Activated naive CD8-positive, alpha-beta T cell treated with anti-CD3 and anti-CD28 coated beads for 36 hours (primary cell): Measurements from ENCODE around the gene ARID1B. TPM values are rescaled to one million over a fixed set of nuclear protein-coding genes. Genes with fewer than 3 reads are reported as not detected.

ENCODE experiments used
- DNase-seq: peaks from one replicate; pipeline ENCODE4 v3.0.0; 2021
- H3K27ac Mint-ChIP-seq: one replicate; pipeline ENCODE4 v1.8.0; 2022; ENCODE audit warnings: mild to moderate bottlenecking, moderate library complexity, mixed read lengths
- H3K27me3 Mint-ChIP-seq: one replicate; pipeline ENCODE4 v1.8.0; 2022; ENCODE audit warnings: mild to moderate bottlenecking, mixed read lengths
- H3K36me3 Mint-ChIP-seq: one replicate; pipeline ENCODE4 v1.8.0; 2021; ENCODE audit warnings: mild to moderate bottlenecking, mixed read lengths
- H3K4me1 Mint-ChIP-seq: one replicate; pipeline ENCODE4 v1.8.0; 2021; ENCODE audit warnings: mixed read lengths
- H3K4me3 Mint-ChIP-seq: one replicate; pipeline ENCODE4 v1.8.0; 2022; ENCODE audit warnings: mild to moderate bottlenecking, moderate library complexity, mixed read lengths
- H3K9me3 Mint-ChIP-seq: one replicate; pipeline ENCODE4 v1.8.0; 2022; ENCODE audit warnings: mixed read lengths
- total RNA-seq, 2 experiments: library from RNA; stranded (reverse); gene quantifications; one replicate each; pipeline ENCODE4 v1.2.3, GENCODE V29; 2021

ARID1B gene
- total RNA-seq, 2 experiments from 2014 or later = 40.6 to 41.5 TPM

- Mint-ChIP-seq H3K27me3 (no peaks in the 10 kb centered on the region), H3K4me3 (no peak overlapping the region), H3K36me3 (peaks cover 4% of the 10 kb centered on the region), H3K27ac (no peak overlapping the region), H3K4me1 (peaks cover 51% of the 10 kb centered on the region), H3K9me3 (no peaks in the 10 kb centered on the region)
- DNase-seq = no peak
Observed at GRCh38 chr6:156955494-156956183, 178.5 kb downstream of the ARID1B start.

- Mint-ChIP-seq H3K4me1 (peaks cover 51% of the 10 kb centered on the region), H3K4me3 (no peak overlapping the region), H3K27me3 (no peaks in the 10 kb centered on the region), H3K9me3 (no peaks in the 10 kb centered on the region), H3K36me3 (peaks cover 4% of the 10 kb centered on the region), H3K27ac (no peak overlapping the region)
- no peak for DNase-seq
Observed at GRCh38 chr6:156956286-156956685, 179.1 kb downstream of the ARID1B start.

- Mint-ChIP-seq H3K27ac (peak overlapping the region; percentile 20), H3K27me3 (no peaks in the 10 kb centered on the region), H3K4me3 (no peak overlapping the region), H3K4me1 (peaks cover 44% of the 10 kb centered on the region), H3K9me3 (no peaks in the 10 kb centered on the region), H3K36me3 (peaks cover 9% of the 10 kb centered on the region)
- DNase-seq = no peak
Observed at GRCh38 chr6:156957931-156958547, 180.9 kb downstream of the ARID1B start.

GRCh38 chr6:156960525-156960924 is 183.3 kb downstream of the ARID1B start:
- Mint-ChIP-seq H3K36me3 (peaks cover 10% of the 10 kb centered on the region), H3K4me1 (peaks cover 41% of the 10 kb centered on the region), H3K4me3 (no peak overlapping the region), H3K27ac (no peak overlapping the region), H3K9me3 (no peaks in the 10 kb centered on the region), H3K27me3 (no peaks in the 10 kb centered on the region)
- DNase-seq = no peak

GRCh38 chr6:156961282-156961892 is 184.2 kb downstream of the ARID1B start:
- Mint-ChIP-seq H3K4me1 (peaks cover 39% of the 10 kb centered on the region), H3K27me3 (no peaks in the 10 kb centered on the region), H3K27ac (no peak overlapping the region), H3K9me3 (no peaks in the 10 kb centered on the region), H3K4me3 (no peak overlapping the region), H3K36me3 (peaks cover 10% of the 10 kb centered on the region)
- DNase-seq = no peak

GRCh38 chr6:156963712-156964700 is 186.8 kb downstream of the ARID1B start:
- DNase-seq = peak; percentile 22
- Mint-ChIP-seq H3K27me3 (no peaks in the 10 kb centered on the region), H3K4me3 (no peak overlapping the region), H3K36me3 (peaks cover 7% of the 10 kb centered on the region), H3K9me3 (no peaks in the 10 kb centered on the region), H3K27ac (no peak overlapping the region), H3K4me1 (peaks cover 34% of the 10 kb centered on the region)

GRCh38 chr6:156967852-156968251 is 190.7 kb downstream of the ARID1B start:
- DNase-seq = no peak
- no peaks in the 10 kb centered on the region for H3K9me3 Mint-ChIP-seq
- no peaks in the 10 kb centered on the region for H3K27me3 Mint-ChIP-seq
- no peak overlapping the region for H3K4me3 Mint-ChIP-seq
- peaks cover 55% of the 10 kb centered on the region for H3K4me1 Mint-ChIP-seq
- H3K36me3 Mint-ChIP-seq = peaks cover 4% of the 10 kb centered on the region
- no peak overlapping the region for H3K27ac Mint-ChIP-seq

- Mint-ChIP-seq H3K4me3 (no peak overlapping the region), H3K4me1 (peaks cover 54% of the 10 kb centered on the region), H3K27me3 (no peaks in the 10 kb centered on the region), H3K27ac (no peak overlapping the region), H3K36me3 (peaks cover 2% of the 10 kb centered on the region), H3K9me3 (no peaks in the 10 kb centered on the region)
- DNase-seq = no peak
Observed at GRCh38 chr6:156969233-156969632, 192.1 kb downstream of the ARID1B start.

GRCh38 chr6:156970595-156971112 is 193.5 kb downstream of the ARID1B start:
- H3K9me3 Mint-ChIP-seq = no peaks in the 10 kb centered on the region
- peaks cover 5% of the 10 kb centered on the region for H3K36me3 Mint-ChIP-seq
- peaks cover 57% of the 10 kb centered on the region for H3K4me1 Mint-ChIP-seq
- no peak overlapping the region for H3K27ac Mint-ChIP-seq
- no peak for DNase-seq
- no peak overlapping the region for H3K4me3 Mint-ChIP-seq
- H3K27me3 Mint-ChIP-seq = no peaks in the 10 kb centered on the region

GRCh38 chr6:156971153-156971885 is 194.1 kb downstream of the ARID1B start:
- Mint-ChIP-seq H3K36me3 (peaks cover 5% of the 10 kb centered on the region), H3K4me3 (no peak overlapping the region), H3K27me3 (no peaks in the 10 kb centered on the region), H3K9me3 (no peaks in the 10 kb centered on the region), H3K4me1 (peaks cover 64% of the 10 kb centered on the region), H3K27ac (no peak overlapping the region)
- DNase-seq = no peak

GRCh38 chr6:156972145-156972544 is 195.0 kb downstream of the ARID1B start:
- no peak overlapping the region for H3K27ac Mint-ChIP-seq
- peaks cover 68% of the 10 kb centered on the region for H3K4me1 Mint-ChIP-seq
- no peak overlapping the region for H3K4me3 Mint-ChIP-seq
- H3K27me3 Mint-ChIP-seq = no peaks in the 10 kb centered on the region
- DNase-seq = no peak
- H3K36me3 Mint-ChIP-seq = peaks cover 4% of the 10 kb centered on the region
- H3K9me3 Mint-ChIP-seq = no peaks in the 10 kb centered on the region

- H3K27ac Mint-ChIP-seq = peak overlapping the region; percentile 73
- peaks cover 70% of the 10 kb centered on the region for H3K4me1 Mint-ChIP-seq
- DNase-seq = no peak
- peak overlapping the region; percentile 48 for H3K4me3 Mint-ChIP-seq
- peaks cover 4% of the 10 kb centered on the region for H3K36me3 Mint-ChIP-seq
- no peaks in the 10 kb centered on the region for H3K27me3 Mint-ChIP-seq
- H3K9me3 Mint-ChIP-seq = no peaks in the 10 kb centered on the region
Observed at GRCh38 chr6:156974830-156975261, 197.7 kb downstream of the ARID1B start.

- H3K4me1 Mint-ChIP-seq = peaks cover 71% of the 10 kb centered on the region
- H3K27ac Mint-ChIP-seq = peak overlapping the region; percentile 85
- H3K27me3 Mint-ChIP-seq = no peaks in the 10 kb centered on the region
- peaks cover 4% of the 10 kb centered on the region for H3K36me3 Mint-ChIP-seq
- no peaks in the 10 kb centered on the region for H3K9me3 Mint-ChIP-seq
- peak overlapping the region; percentile 74 for H3K4me3 Mint-ChIP-seq
- no peak for DNase-seq
Observed at GRCh38 chr6:156975414-156975813, 198.2 kb downstream of the ARID1B start.
